ENCODE data around the gene SIRT5.

The SIRT5 gene

DNA sequence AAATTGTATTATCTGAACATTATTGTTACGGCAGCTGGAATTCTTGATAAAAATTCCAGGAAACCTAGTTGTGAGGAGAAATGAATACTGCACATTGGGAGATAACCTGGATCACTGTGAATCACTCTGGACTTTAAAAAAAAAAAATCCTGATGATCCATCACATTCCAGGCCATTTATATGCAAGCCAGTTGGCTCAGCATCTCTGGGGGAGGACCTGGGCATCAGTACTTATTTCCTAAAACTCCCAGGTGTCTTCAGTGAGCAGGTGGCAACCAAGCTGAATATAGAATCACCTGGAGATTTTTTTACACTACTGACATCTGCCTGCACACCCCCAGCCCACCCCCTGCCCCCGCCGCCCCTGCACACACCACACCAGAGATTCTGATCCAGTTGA, 39.1 kb upstream of the SIRT5 start:
- no peaks in the 10 kb centered on the region for H3K27me3 ChIP-seq (replicated peaks; ENCODE audit: control insufficient read depth, insufficient read depth, low read length, poor library complexity, severe bottlenecking)
- no peaks in the 10 kb centered on the region for H3K36me3 ChIP-seq (ENCODE audit: control insufficient read depth, insufficient read depth, low read length)
- H3K4me1 ChIP-seq (ENCODE audit: control insufficient read depth, insufficient read depth, low read length, poor library complexity, severe bottlenecking): no peaks in the 10 kb centered on the region
- no peaks in the 10 kb centered on the region for H3K9me3 ChIP-seq (ENCODE audit: control insufficient read depth, low read length)
- no peak for DNase-seq
- no peak overlapping the region for H3K27ac ChIP-seq (ENCODE audit: insufficient read depth, low read length, poor library complexity, severe bottlenecking)
- H3K4me3 ChIP-seq (ENCODE audit: insufficient read depth, low read depth, low read length, poor library complexity, severe bottlenecking): no peak overlapping the region

DNA sequence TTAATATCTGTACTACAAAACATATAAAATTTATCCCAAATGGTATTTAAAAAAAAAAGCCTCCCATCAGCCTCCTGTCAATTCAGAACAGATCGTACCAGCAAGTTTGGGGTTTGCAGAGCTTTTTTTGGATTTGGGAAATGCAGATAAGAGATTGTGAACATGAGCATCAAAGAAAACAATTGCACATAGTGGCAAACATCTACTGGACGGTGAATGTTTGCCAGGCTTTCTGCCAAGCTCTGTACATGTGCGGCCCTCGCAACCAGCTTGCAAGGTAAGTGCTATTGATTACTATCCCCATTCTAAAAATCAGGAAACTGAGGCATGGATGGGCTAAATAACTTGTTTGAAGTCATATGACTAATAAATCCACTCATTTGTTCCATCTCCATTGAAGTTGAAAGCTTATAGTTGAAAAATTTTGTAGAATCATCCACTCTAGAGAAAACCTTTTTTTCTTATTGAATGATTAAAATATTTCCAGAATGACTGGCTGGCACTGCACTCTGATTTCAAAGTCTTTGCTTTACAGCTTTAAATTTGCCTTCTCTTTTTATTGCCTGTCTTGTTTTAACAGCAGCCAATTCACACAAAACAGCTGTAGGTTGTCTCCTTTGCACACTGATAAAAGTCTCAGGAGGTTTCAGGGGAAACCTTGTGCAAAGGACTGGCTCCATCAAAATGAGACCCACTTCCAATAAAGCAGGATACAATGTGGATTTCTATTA, 37.4 kb upstream of the SIRT5 start:
- no peaks in the 10 kb centered on the region for H3K4me1 ChIP-seq (ENCODE audit: control insufficient read depth, insufficient read depth, low read length, poor library complexity, severe bottlenecking)
- no peak overlapping the region for H3K27ac ChIP-seq (ENCODE audit: insufficient read depth, low read length, poor library complexity, severe bottlenecking)
- no peaks in the 10 kb centered on the region for H3K36me3 ChIP-seq (ENCODE audit: control insufficient read depth, insufficient read depth, low read length)
- no peaks in the 10 kb centered on the region for H3K9me3 ChIP-seq (ENCODE audit: control insufficient read depth, low read length)
- no peak overlapping the region for H3K4me3 ChIP-seq (ENCODE audit: insufficient read depth, low read depth, low read length, poor library complexity, severe bottlenecking)
- DNase-seq: no peak
- H3K27me3 ChIP-seq (replicated peaks; ENCODE audit: control insufficient read depth, insufficient read depth, low read length, poor library complexity, severe bottlenecking): no peaks in the 10 kb centered on the region

DNA sequence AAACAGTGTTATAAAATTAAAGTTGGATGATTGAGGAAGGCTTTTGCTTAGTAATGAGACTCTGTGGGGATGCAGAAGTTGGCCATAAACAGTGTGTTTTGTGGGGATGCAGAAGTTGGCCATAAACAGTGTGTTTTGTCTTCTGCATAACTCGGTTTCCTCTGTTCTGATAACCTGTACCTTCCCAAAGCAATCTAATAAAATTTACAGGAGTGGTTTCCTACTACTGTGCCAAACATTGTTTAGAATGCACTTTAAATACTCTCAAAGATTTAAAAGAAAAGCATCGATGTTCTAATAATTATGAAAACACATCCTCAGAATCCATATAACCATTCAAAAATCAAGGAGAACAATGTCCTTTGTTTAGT, 36.9 kb upstream of the SIRT5 start:
- H3K4me1 ChIP-seq (ENCODE audit: control insufficient read depth, insufficient read depth, low read length, poor library complexity, severe bottlenecking): no peaks in the 10 kb centered on the region
- H3K27me3 ChIP-seq (replicated peaks; ENCODE audit: control insufficient read depth, insufficient read depth, low read length, poor library complexity, severe bottlenecking): no peaks in the 10 kb centered on the region
- H3K36me3 ChIP-seq (ENCODE audit: control insufficient read depth, insufficient read depth, low read length): no peaks in the 10 kb centered on the region
- no peak overlapping the region for H3K4me3 ChIP-seq (ENCODE audit: insufficient read depth, low read depth, low read length, poor library complexity, severe bottlenecking)
- no peaks in the 10 kb centered on the region for H3K9me3 ChIP-seq (ENCODE audit: control insufficient read depth, low read length)
- no peak for DNase-seq
- no peak overlapping the region for H3K27ac ChIP-seq (ENCODE audit: insufficient read depth, low read length, poor library complexity, severe bottlenecking)

DNA sequence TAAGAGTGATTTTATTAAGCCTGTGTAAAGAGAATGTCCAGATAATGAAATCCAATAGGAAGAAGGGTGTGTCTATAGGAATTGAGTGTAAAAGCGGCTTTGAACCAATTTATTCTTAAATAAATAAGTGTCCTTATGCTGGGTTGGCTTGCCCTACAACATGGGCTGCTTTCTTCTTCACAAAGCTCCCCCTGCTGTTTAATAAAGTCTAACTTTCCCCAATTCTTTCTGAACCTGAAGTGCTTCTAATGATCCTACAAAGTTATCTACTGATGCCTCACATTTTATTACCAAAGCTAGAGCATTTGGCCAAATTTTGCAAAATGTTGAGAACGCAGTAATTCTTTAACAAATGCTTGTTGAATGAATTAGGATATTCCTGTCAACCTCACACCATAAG, 36.3 kb upstream of the SIRT5 start:
- no peak for DNase-seq
- H3K4me3 ChIP-seq (ENCODE audit: insufficient read depth, low read depth, low read length, poor library complexity, severe bottlenecking): no peak overlapping the region
- H3K27ac ChIP-seq (ENCODE audit: insufficient read depth, low read length, poor library complexity, severe bottlenecking): no peak overlapping the region
- no peaks in the 10 kb centered on the region for H3K36me3 ChIP-seq (ENCODE audit: control insufficient read depth, insufficient read depth, low read length)
- no peaks in the 10 kb centered on the region for H3K4me1 ChIP-seq (ENCODE audit: control insufficient read depth, insufficient read depth, low read length, poor library complexity, severe bottlenecking)
- no peaks in the 10 kb centered on the region for H3K27me3 ChIP-seq (replicated peaks; ENCODE audit: control insufficient read depth, insufficient read depth, low read length, poor library complexity, severe bottlenecking)
- H3K9me3 ChIP-seq (ENCODE audit: control insufficient read depth, low read length): no peaks in the 10 kb centered on the region

DNA sequence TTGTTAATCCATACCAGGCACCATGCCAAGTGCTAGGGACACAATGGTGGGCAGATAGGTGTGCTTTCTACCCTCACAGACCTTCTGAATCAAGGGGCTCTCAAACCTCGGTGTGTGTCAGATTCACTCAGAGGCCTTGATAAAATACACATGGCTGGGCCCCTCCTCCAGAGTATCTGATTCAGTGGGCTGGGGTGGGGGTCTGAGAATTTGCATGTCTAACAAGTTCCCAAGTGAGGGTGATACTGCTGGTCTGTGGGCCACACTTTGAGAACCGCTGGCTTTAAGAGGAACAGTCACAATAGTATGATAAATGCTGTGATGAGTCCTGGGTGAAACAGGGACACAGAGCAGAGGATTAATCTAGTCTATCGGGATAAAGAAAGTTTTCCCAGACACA, 35.8 kb upstream of the SIRT5 start:
- H3K27ac ChIP-seq (ENCODE audit: insufficient read depth, low read length, poor library complexity, severe bottlenecking): no peak overlapping the region
- no peaks in the 10 kb centered on the region for H3K27me3 ChIP-seq (replicated peaks; ENCODE audit: control insufficient read depth, insufficient read depth, low read length, poor library complexity, severe bottlenecking)
- H3K36me3 ChIP-seq (ENCODE audit: control insufficient read depth, insufficient read depth, low read length): no peaks in the 10 kb centered on the region
- H3K4me3 ChIP-seq (ENCODE audit: insufficient read depth, low read depth, low read length, poor library complexity, severe bottlenecking): no peak overlapping the region
- no peaks in the 10 kb centered on the region for H3K9me3 ChIP-seq (ENCODE audit: control insufficient read depth, low read length)
- H3K4me1 ChIP-seq (ENCODE audit: control insufficient read depth, insufficient read depth, low read length, poor library complexity, severe bottlenecking): no peaks in the 10 kb centered on the region
- DNase-seq: no peak

DNA sequence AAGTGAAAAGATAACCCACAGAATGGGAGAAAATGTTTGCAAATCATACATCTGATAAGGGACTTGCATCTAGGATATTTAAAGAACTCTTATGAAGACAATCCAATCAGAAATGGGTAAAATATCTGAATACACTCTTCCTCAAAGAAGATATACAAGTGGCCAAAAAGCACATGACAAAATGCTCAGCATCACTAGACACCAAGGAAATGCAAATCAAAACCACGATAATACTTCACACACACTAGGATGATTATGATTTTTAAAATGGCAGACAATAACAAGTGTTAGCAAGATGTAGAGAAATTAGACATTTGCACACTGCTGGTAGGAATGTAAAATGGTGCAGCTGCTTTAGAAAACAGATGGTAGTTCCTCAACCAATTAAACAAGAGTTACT, 34.8 kb upstream of the SIRT5 start:
- no peak overlapping the region for H3K4me3 ChIP-seq (ENCODE audit: insufficient read depth, low read depth, low read length, poor library complexity, severe bottlenecking)
- H3K9me3 ChIP-seq (ENCODE audit: control insufficient read depth, low read length): no peaks in the 10 kb centered on the region
- H3K27me3 ChIP-seq (replicated peaks; ENCODE audit: control insufficient read depth, insufficient read depth, low read length, poor library complexity, severe bottlenecking): no peaks in the 10 kb centered on the region
- H3K36me3 ChIP-seq (ENCODE audit: control insufficient read depth, insufficient read depth, low read length): no peaks in the 10 kb centered on the region
- H3K4me1 ChIP-seq (ENCODE audit: control insufficient read depth, insufficient read depth, low read length, poor library complexity, severe bottlenecking): no peaks in the 10 kb centered on the region
- no peak overlapping the region for H3K27ac ChIP-seq (ENCODE audit: insufficient read depth, low read length, poor library complexity, severe bottlenecking)
- DNase-seq: no peak

DNA sequence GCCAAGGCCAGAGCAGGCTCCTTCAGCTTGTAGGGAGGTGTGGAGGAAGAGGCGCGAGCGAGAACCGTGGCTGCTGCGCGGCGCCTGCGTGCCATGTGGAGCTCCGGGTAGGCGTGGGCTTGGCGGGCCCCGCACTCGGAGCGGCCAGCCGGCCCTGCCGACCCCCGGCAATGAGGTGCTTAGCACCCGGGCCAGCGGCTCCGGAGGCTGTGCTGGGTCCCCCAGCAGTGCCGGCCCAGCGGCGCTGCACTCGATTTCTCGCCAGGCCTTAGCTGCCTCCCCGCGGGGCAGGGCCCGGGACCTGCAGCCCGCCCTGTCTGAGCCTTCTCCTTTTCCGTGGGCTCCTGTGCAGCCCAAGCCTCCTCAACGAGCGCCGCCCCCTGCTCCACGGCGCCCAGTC, 32.9 kb upstream of the SIRT5 start:
- Histone ChIP-seq H3K36me3 (ENCODE audit: control insufficient read depth, insufficient read depth, low read length) (no peaks in the 10 kb centered on the region), H3K9me3 (ENCODE audit: control insufficient read depth, low read length) (no peaks in the 10 kb centered on the region), H3K4me1 (ENCODE audit: control insufficient read depth, insufficient read depth, low read length, poor library complexity, severe bottlenecking) (no peaks in the 10 kb centered on the region), H3K27me3 (replicated peaks; ENCODE audit: control insufficient read depth, insufficient read depth, low read length, poor library complexity, severe bottlenecking) (no peaks in the 10 kb centered on the region), H3K4me3 (ENCODE audit: insufficient read depth, low read depth, low read length, poor library complexity, severe bottlenecking) (no peak overlapping the region), H3K27ac (ENCODE audit: insufficient read depth, low read length, poor library complexity, severe bottlenecking) (no peak overlapping the region)
- no peak for DNase-seq

DNA sequence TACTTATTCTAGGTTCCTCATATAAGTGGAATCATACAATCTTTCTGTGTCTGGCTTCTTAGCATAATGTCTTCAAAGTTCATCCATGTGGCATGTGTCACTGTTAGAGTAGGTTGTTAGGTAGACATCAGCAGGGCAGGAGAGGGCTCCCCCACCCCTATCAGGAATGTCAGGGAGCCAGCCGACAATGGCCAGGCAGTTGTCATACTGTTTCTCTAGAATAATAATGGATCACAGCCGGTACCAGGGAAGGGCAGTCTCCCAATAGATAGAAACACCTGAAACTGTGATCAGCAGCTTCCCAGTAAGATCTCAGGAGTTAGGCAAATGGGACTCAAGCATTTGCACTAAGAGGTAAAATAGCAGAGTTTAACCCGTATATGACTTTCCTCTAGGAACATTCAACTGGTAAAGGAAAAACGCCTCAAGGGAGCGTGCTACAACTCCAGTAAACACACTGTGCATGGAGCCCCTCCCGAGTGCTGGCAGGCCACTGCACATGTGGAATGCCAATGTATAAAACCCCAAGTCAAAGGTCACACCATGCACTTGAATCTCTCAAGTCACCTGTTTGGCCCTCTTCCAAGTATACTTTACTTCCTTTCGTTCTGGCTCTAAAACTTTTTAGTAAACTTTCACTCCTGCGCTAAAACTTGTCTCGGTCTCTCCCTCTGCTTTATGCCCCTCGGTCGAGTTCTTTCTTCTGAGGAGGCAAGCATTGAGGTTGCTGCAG, 29.8 kb upstream of the SIRT5 start:
- H3K4me1 ChIP-seq (ENCODE audit: control insufficient read depth, insufficient read depth, low read length, poor library complexity, severe bottlenecking): no peaks in the 10 kb centered on the region
- DNase-seq: no peak
- H3K9me3 ChIP-seq (ENCODE audit: control insufficient read depth, low read length): no peaks in the 10 kb centered on the region
- H3K27ac ChIP-seq (ENCODE audit: insufficient read depth, low read length, poor library complexity, severe bottlenecking): no peak overlapping the region
- no peaks in the 10 kb centered on the region for H3K27me3 ChIP-seq (replicated peaks; ENCODE audit: control insufficient read depth, insufficient read depth, low read length, poor library complexity, severe bottlenecking)
- H3K36me3 ChIP-seq (ENCODE audit: control insufficient read depth, insufficient read depth, low read length): no peaks in the 10 kb centered on the region
- H3K4me3 ChIP-seq (ENCODE audit: insufficient read depth, low read depth, low read length, poor library complexity, severe bottlenecking): no peak overlapping the region

DNA sequence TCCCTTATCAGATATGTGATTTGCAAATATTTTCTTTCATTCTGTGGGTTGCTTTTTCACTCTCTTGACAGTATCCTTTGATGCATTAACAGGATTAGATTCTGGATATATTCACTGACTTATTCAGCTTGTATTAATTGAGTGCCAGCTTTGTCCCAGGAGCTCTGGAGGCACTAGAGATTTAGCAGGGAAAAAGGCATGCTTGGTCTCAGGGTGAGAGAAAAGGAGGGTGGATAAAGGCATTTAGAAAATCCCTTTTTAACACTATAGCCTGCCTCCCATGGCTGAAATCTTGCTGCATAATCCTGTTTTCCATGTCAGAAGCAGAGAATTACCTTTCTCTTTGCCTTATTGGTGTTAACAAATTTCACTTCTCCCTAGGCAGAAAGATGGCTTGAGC, 28.5 kb upstream of the SIRT5 start:
- Histone ChIP-seq H3K27ac (ENCODE audit: insufficient read depth, low read length, poor library complexity, severe bottlenecking) (no peak overlapping the region), H3K9me3 (ENCODE audit: control insufficient read depth, low read length) (no peaks in the 10 kb centered on the region), H3K4me3 (ENCODE audit: insufficient read depth, low read depth, low read length, poor library complexity, severe bottlenecking) (no peak overlapping the region), H3K4me1 (ENCODE audit: control insufficient read depth, insufficient read depth, low read length, poor library complexity, severe bottlenecking) (no peaks in the 10 kb centered on the region), H3K36me3 (ENCODE audit: control insufficient read depth, insufficient read depth, low read length) (no peaks in the 10 kb centered on the region), H3K27me3 (replicated peaks; ENCODE audit: control insufficient read depth, insufficient read depth, low read length, poor library complexity, severe bottlenecking) (no peaks in the 10 kb centered on the region)
- no peak for DNase-seq

DNA sequence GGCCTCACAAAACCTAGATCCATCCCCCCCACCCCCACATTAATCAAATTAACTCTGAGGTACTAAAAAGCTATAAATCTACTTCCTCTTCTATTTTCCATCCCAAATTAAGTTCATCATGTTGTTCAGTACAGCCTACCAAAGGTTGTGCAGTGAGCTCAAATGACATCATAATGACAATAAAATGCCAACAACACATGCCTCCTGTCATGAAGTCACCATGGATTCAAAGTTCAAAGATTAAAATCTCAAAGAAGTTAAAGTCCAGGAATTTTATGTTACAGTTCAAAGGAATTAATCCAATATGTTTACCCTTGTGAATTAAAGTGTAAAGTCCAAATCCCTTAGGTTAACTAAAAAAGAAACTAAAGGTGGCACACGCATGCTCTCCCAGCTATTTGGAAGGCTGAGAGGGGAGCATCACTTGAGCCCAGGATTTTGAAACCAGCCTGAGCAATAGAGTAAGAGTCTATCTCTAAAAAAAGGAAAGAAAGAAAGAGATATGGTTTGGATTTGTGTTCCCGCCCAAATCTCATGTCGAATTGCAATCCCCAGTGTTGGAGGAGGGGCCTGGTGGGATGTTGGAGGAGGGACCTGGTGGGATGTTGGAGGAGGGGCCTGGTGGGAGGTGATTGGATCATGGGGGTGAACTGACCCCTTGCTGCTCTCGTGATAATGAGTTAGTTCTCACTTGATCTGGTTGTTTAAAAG, 25.7 kb upstream of the SIRT5 start:
- H3K4me3 ChIP-seq (ENCODE audit: insufficient read depth, low read depth, low read length, poor library complexity, severe bottlenecking): no peak overlapping the region
- no peak overlapping the region for H3K27ac ChIP-seq (ENCODE audit: insufficient read depth, low read length, poor library complexity, severe bottlenecking)
- no peaks in the 10 kb centered on the region for H3K36me3 ChIP-seq (ENCODE audit: control insufficient read depth, insufficient read depth, low read length)
- no peaks in the 10 kb centered on the region for H3K27me3 ChIP-seq (replicated peaks; ENCODE audit: control insufficient read depth, insufficient read depth, low read length, poor library complexity, severe bottlenecking)
- no peaks in the 10 kb centered on the region for H3K9me3 ChIP-seq (ENCODE audit: control insufficient read depth, low read length)
- no peak for DNase-seq
- no peaks in the 10 kb centered on the region for H3K4me1 ChIP-seq (ENCODE audit: control insufficient read depth, insufficient read depth, low read length, poor library complexity, severe bottlenecking)

Measured in effector memory CD4-positive, alpha-beta T cell (primary cell).